Endothelial cell of umbilical vein (primary cell): ENCODE measurements around the gene GFER. TPM values are rescaled to one million over a fixed set of nuclear protein-coding genes. Genes with fewer than 3 reads are reported as not detected.
A peak's percentile ranks its signal among the peaks of the same experiment; 100 is the strongest.

Experiments
- BruUV-seq: library from RNA; stranded (reverse); fragments of 400-500 nt; replicated peaks from 2 replicates; lab custom pipeline; 2021; lab: Mats Ljungman, UMichigan
- CTCF ChIA-PET: fragments of 300-600, 350-600 bp; sonication (Branson Sonifier 250); formaldehyde crosslinking; loops from one replicate; lab custom pipeline; 2021; ENCODE audit warnings: antibody characterized with exemption, inconsistent platforms; lab: Charles Lee
- POLR2A ChIA-PET: fragments of 300-600, 350-600 bp; sonication (Branson Sonifier 250); formaldehyde crosslinking; loops from one replicate; lab custom pipeline; 2021; ENCODE audit warnings: antibody characterized with exemption, inconsistent platforms; lab: Charles Lee
- DNase-seq: peaks from one replicate; pipeline ENCODE4 v3.0.0-alpha.2; 2011; ENCODE audit warnings: low read depth, low spot score
- FAIRE-seq: peaks from 2 replicates; lab custom pipeline; 2011; peaks lifted over from hg19 to GRCh38; lab: Jason Lieb, UNC
- H2AFZ ChIP-seq: 2 replicates; pipeline ENCODE4 v1.6.0; 2012; ENCODE audit warnings: low read depth, low read length, control low read depth, inconsistent platforms
- H3K27ac ChIP-seq: 2 replicates; pipeline ENCODE4 v1.5.1; 2011; ENCODE audit warnings: low read depth, mild to moderate bottlenecking, control low read depth, low read length, moderate library complexity; ENCODE audit not compliant: insufficient read depth
- H3K27me3 ChIP-seq, 2 experiments: 2 replicates each; pipeline versions ENCODE4 v1.6.0 to v1.6.1; 2011; ENCODE audit warnings: low read length in 2 of 2, mixed read lengths in 1 of 2; ENCODE audit not compliant: control insufficient read depth in 2 of 2, insufficient read depth in 2 of 2
- H3K36me3 ChIP-seq, 2 experiments: 2 replicates in 1 of 2; 3 replicates in 1 of 2; pipeline ENCODE4 v1.5.1; 2011; ENCODE audit warnings: low read length in 2 of 2, mild to moderate bottlenecking in 1 of 2, moderate library complexity in 1 of 2; ENCODE audit not compliant: control insufficient read depth in 2 of 2, insufficient read depth in 2 of 2; ENCODE audit errors: extremely low read depth in 1 of 2
- H3K4me1 ChIP-seq: 3 replicates; pipeline ENCODE4 v1.5.1; 2011; ENCODE audit warnings: mild to moderate bottlenecking, low read length; ENCODE audit not compliant: control insufficient read depth, insufficient read depth; ENCODE audit errors: extremely low read depth
- H3K4me2 ChIP-seq: 2 replicates; pipeline ENCODE4 v1.6.1; 2011; ENCODE audit warnings: low read length, control low read depth, mixed read lengths; ENCODE audit not compliant: insufficient read depth
- H3K4me3 ChIP-seq, 3 experiments: fragments of 200-600 bp in 1 of 3; sonication (generic), shearing (Covaris generic) in 1 of 3; replicated peaks in 1 of 3; 2 replicates each; pipeline ENCODE4 v1.5.1; 2011 to 2016; ENCODE audit warnings: control low read depth in 3 of 3, low read length in 3 of 3, mild to moderate bottlenecking in 2 of 3, inconsistent platforms in 1 of 3, low read depth in 1 of 3, moderate library complexity in 1 of 3; ENCODE audit not compliant: insufficient read depth in 1 of 3
- H3K79me2 ChIP-seq: 2 replicates; pipeline ENCODE4 v1.6.0; 2012; ENCODE audit warnings: low read length, inconsistent platforms; ENCODE audit not compliant: control insufficient read depth, insufficient read depth
- H3K9ac ChIP-seq: replicated peaks from 2 replicates; pipeline ENCODE3; 2011; ENCODE audit warnings: low read length, control low read depth; ENCODE audit not compliant: insufficient read depth; ENCODE audit errors: extremely low read depth
- H3K9me1 ChIP-seq: replicated peaks from 3 replicates; pipeline ENCODE4 v1.6.0; 2011; ENCODE audit warnings: mild to moderate bottlenecking, low read length; ENCODE audit not compliant: control insufficient read depth, insufficient read depth; ENCODE audit errors: extremely low read depth
- H3K9me3 ChIP-seq: replicated peaks from 2 replicates; pipeline ENCODE4 v1.5.1; 2012; ENCODE audit warnings: low read length, inconsistent platforms; ENCODE audit not compliant: control insufficient read depth, insufficient read depth
- H4K20me1 ChIP-seq: replicated peaks from 2 replicates; pipeline ENCODE3; 2011; ENCODE audit warnings: mild to moderate bottlenecking, low read length; ENCODE audit not compliant: control insufficient read depth, insufficient read depth; ENCODE audit errors: extremely low read depth
- CTCF ChIP-seq, 2 donors: IDR thresholded peaks; 1 replicate in 1 of 2; 2 replicates in 1 of 2; pipeline ENCODE4 v1.5.1; 2011; ENCODE audit warnings: low read length in 2 of 2, mild to moderate bottlenecking in 2 of 2, moderate library complexity in 2 of 2, control low read depth in 1 of 2, inconsistent platforms in 1 of 2, low read depth in 1 of 2; ENCODE audit not compliant: insufficient read depth in 1 of 2; ENCODE audit errors: extremely low read depth in 1 of 2
- JUN ChIP-seq: IDR thresholded peaks from 2 replicates; pipeline ENCODE4 v1.6.1; 2011; ENCODE audit warnings: borderline replicate concordance, low read depth; ENCODE audit not compliant: insufficient read length, insufficient read depth
- dilution Hi-C: fragments of 300-500 bp; cut with MboI; formaldehyde crosslinking; loops from one replicate; pipeline ENCODE4 v1.15.0; 2019; ENCODE audit warnings: low sequenced_read_pairs; ENCODE audit not compliant: extremely low pct_ligation_motif_present
- intact Hi-C: fragments of 100-400 bp; cut with micrococcal nuclease; formaldehyde crosslinking; loops from one replicate; pipeline ENCODE4 v1.10.0; 2022
- polyA plus RNA-seq, 4 experiments: library from polyadenylated mRNA; depleted of rRNA in 3 of 4; stranded (reverse) in 3 of 4; unstranded in 1 of 4; fragments of >200 nt; gene quantifications; 2 replicates each; pipeline versions ENCODE4 v1.2.1 to v1.2.3, GENCODE V29; 2011 to 2012; ENCODE audit warnings: missing spikeins in 1 of 4
- total RNA-seq: library from RNA; stranded (reverse); gene quantifications from 2 replicates; pipeline ENCODE4 v1.2.3, GENCODE V29; 2021

Gene GFER
- total and polyA plus RNA-seq, 2 donors (not counting 3 experiments of a cell fraction or from before 2014, with no cell fraction given), result 13.7 to 29.9 TPM

- no TSS peak for BruUV-seq
- no peak for FAIRE-seq
- Histone ChIP-seq H3K9me3 (no peaks in the 10 kb centered on the region), H3K4me1 (peaks cover 12% of the 10 kb centered on the region), H2AFZ (no peak overlapping the region), H4K20me1 (no peaks in the 10 kb centered on the region), H3K36me3 (peaks cover 0 to 15% of the 10 kb centered on the region in 2 experiments), H3K27ac (no peak overlapping the region), H3K4me3 (peak overlapping the region in 1 of 3 experiments; percentile 1), H3K79me2 (no peaks in the 10 kb centered on the region), H3K9me1 (no peaks in the 10 kb centered on the region), H3K9ac (no peak overlapping the region), H3K4me2 (no peak overlapping the region), H3K27me3 (no peaks in the 10 kb centered on the region)
- dilution Hi-C loops (no loop called here), intact Hi-C loops (loop anchor here (2.0 kb wide), 1 partner anchor 13 kb away; no protein-coding TSS in a partner anchor)
- POLR2A ChIA-PET, result no interaction called here
- DNase-seq, result no peak
- TF ChIP-seq JUN, result no peak
- peak in 1 of 2 donors; percentile 8 for TF ChIP-seq CTCF (IDR thresholded peaks at IDR 0.05; ENCODE audit: extremely low read depth in 1 of 2, insufficient read depth in 1 of 2, low read depth in 1 of 2, low read length in 2 of 2)
- CTCF ChIA-PET, result interaction anchor here (1.0 kb wide), 1 partner anchor 199 kb away, joined by 3 read pairs; no protein-coding TSS in a partner anchor
Measured at GRCh38 chr16:1941162-1942046, 42.6 kb upstream of the GFER start.
